GM11168 (cell line): ENCODE results near the gene ZCCHC12.

Experiments used
- in situ Hi-C: fragments of 300-500 bp; cut with MboI; formaldehyde crosslinking; loops from one replicate; pipeline ENCODE4 v1.12.0; 2022; ENCODE audit warnings: low sequenced_read_pairs; ENCODE audit not compliant: unreplicated experiment

The ZCCHC12 gene

GRCh38 chrX:118823263-118824172, at the start of gene ZCCHC12:
ZCCHC12 (plus strand) TSS chrX:118823824; CDS start chrX:118825245, 1,421 bp downstream.
- in situ Hi-C loops: loop anchor here (25.0 kb wide), 1 partner anchor 186 kb away; no protein-coding TSS in a partner anchor

DNA sequence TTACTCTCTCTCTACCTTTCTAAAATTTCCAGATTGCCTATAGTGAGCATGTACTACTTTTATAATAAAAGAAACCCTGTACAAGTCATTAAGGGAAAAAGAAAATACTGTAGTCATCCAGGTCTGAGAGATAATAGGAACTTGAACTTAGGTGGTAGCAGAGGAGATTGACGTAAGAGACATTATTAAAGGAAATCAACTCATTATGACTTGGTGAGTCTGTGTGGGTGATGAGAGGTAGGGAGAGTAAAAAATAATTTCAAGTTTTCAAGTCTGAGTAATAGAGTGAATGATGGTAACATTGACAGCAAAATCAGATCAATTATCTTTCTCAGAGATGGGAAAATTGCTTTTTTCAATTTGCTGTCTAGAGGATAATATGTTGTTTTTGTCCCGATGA, 44.0 kb upstream of the ZCCHC12 start:
- in situ Hi-C loops: no loop called here

- in situ Hi-C loops: no loop called here
Observed at GRCh38 chrX:118780509-118780908, 43.1 kb upstream of the ZCCHC12 start.

GRCh38 chrX:118780911-118781310, 42.7 kb upstream of the ZCCHC12 start:
- in situ Hi-C loops: no loop called here

DNA sequence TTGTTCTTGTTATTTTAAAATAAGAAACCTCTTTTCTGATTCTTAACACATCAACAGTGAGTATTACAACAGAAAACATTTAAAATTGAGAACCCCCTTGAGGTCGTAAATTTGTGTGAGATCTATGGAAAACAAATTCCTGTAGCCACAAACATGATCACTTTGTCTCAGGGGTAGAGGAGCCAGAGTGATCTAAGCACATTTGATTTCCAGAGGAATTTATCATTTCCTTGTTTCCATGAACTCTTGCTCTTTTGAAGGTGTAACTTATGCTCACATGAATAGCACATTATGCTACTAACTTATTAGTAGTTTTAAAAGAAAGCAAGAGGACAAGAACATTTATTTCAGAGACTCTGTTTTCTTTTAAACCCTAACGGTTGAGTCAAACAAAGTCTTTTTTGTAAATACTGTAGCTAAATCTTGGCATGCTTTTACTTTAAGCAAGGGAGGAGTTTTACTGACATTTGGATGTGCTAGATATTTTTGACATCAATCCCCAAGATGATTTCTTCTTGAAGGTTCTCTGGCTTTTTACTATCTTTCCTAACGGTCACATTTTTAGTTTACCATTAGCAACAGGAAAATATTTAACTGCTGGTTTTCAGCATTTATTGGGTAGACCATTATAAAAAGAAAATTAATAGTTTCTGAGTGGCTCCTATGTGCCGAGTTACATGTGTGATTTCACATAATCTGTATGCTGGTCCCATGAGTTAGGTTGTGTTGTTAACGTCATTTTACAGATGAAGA, 27.9 kb upstream of the ZCCHC12 start:
- in situ Hi-C loops: no loop called here

DNA sequence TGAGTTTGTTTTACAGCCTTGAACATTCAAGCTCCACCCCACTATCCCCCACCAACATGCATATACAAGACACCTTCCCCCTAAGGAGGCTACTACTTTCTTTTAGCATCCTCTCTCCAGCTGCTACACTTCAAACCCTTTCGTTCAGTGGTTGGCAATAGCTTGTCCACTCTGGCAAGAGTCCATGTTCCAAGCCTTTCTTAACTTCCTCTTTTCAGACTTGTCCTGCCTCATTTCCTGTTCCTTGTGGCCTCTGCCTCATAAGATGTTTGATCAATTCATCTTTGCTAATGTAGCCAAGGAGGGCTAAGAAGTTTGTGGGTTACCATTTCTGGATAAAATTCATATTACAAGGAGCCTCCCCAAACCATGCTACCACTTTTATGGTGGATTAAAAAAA, 20.8 kb upstream of the ZCCHC12 start:
- in situ Hi-C loops: loop anchor here (25.0 kb wide), 1 partner anchor 166 kb away; no protein-coding TSS in a partner anchor

DNA sequence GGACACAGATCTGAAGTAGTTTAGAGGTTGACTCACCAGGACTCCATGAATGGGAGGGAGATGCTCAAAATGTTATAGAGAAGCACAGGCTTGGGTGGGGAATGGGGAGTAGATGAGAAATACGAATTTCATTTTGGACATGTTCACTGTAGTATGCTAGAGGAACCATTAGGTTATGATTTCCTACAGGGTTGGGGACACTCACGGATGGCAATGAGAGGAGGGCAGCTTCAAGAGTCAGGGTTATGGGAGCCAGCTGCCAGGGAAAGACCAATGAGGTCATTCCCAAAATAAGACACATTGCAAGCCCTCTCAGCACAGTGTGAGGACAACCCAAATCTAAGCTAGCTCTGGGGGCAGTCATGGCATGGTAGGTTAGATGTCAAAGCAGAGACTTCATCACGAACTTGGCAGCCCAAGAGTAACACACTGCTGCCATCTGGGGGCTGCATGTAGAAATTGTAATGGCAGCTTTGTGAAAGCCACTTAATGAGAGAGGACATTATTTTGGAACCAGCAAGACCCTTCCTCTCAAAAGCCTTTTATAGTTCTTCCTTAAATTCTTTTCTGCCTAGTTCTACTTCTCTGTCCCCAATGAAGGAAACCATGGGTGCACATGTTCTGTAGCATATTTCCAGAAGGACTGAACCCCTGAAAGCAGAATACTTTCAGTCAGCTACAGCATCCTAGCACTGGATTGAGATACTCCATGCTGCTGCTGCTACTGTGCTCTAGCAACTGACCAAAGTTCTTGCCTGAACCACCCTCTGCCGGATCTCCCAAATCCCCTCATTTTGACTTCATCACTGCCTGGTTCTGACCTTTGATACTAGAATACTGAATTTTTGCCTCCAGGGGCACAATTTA, 16.2 kb upstream of the ZCCHC12 start:
- in situ Hi-C loops: loop anchor here (25.0 kb wide), 1 partner anchor 170 kb away; no protein-coding TSS in a partner anchor

- in situ Hi-C loops: loop anchor here (25.0 kb wide), 1 partner anchor 180 kb away; no protein-coding TSS in a partner anchor
Observed at GRCh38 chrX:118817257-118817656, 6.4 kb upstream of the ZCCHC12 start.

GRCh38 chrX:118824173-118824730, 628 bp downstream of the ZCCHC12 start:
- in situ Hi-C loops: loop anchor here (25.0 kb wide), 1 partner anchor 187 kb away; no protein-coding TSS in a partner anchor

- in situ Hi-C loops: no loop called here
Observed at GRCh38 chrX:118825227-118825626, 1.6 kb downstream of the ZCCHC12 start.

- in situ Hi-C loops: no loop called here
Observed at GRCh38 chrX:118839334-118839958, 15.8 kb downstream of the ZCCHC12 start.

DNA sequence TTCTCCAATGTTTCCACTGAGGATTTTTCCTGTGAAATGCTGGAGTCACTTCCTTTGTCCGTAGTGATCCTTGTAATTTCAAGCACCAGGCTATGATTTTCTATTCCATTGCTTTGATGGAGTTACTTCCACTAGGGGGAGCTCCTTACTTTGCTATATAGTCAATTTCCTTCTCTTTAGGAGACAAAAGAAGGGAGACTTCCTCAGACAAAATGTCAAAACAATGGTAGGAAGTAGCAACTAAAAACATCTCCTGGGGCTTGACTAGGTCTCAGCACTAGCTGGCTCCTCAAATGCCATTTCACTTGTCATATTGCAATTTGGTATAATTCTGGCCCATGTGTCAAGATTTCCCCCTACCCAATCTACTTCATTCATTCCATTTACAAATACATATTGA, 24.1 kb downstream of the ZCCHC12 start:
- in situ Hi-C loops: loop anchor here (10.0 kb wide), 1 partner anchor 157 kb away; no protein-coding TSS in a partner anchor

GRCh38 chrX:118853596-118853995, 30.0 kb downstream of the ZCCHC12 start:
- in situ Hi-C loops: no loop called here

GRCh38 chrX:118855681-118856310, 32.2 kb downstream of the ZCCHC12 start:
- in situ Hi-C loops: no loop called here

DNA sequence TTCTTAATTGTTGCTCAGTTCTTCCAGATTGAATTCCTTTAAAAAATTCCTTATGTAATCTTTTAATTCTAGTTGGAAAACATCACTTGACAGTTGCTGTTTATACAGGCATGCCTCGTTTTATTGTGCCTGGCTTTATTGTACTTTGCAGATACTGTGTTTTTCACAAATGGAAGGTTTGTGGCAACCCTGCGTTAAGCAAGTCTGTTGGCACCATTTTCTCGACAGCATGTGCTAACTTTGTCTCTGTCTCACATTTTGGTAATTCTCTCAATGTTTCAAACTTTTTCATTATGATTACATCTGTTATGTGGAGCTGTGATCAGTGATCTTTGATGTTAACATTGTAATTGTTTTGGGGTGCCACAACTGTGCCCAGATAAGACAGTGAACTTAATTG, 33.4 kb downstream of the ZCCHC12 start:
- in situ Hi-C loops: no loop called here

DNA sequence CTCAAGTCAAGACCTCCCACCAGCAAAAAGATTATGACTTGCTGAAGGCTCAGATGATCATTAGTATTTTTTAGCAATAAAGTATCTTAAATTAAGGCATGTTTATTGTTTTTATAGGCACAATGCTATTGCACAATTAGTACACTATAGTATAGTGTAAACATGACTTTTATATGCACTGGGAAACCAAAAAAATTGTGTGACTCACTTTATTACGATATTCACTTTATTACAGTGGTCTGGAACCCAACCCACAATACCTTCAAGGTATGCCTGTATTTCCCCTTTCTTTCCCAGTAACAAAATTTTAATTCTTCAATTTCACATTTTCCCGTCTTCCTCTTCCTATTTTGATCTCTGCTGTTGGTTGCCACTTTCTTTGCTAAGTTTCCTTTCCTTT, 37.7 kb downstream of the ZCCHC12 start:
- in situ Hi-C loops: no loop called here

DNA sequence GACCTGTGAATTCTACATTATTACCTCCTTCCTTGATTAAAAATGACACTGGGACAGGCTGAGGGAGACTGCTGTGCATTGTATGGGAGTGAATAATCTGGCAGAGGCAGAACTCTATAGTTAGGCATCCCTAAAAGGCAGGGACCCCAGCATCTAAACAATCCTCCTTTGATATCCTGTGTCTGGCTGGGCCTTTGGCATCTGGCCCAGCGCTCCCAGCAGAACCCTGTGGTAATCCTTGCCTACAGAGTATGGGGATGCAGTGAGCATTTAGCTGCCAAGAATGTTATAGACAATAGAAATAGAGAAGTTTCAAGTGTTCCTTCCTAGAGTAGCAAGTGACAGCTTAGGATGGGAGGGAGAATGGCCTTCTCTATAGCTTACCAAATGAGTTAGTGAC, 38.5 kb downstream of the ZCCHC12 start:
- in situ Hi-C loops: no loop called here

DNA sequence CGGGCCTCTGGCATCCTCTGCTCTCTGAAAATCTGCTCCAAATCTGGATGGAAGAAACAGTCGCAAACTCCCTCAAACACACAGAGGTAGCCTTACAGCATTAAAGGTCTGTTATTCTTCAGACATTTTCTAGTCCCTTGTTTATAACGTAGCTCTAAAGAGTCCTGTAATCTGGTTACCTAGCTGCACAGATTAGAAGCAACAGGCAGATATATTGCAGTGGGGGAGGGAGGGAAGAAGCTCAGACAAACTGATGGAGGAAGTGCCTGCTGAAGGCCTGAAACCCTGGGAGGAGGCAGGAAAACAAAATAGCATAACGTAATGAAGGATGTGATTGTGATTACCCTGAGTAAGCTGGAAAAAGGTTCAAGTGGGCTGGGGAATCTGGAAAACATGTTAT, 39.4 kb downstream of the ZCCHC12 start:
- in situ Hi-C loops: no loop called here
